NCI-H187 treated with DMSO at 0.1 percent for 48 hours (cell line): Measurements from ENCODE around the gene PCDHGA9.
"Not testable (repeated sequence)": the region's sequence is repeated elsewhere in the genome, so short reads cannot be mapped to it uniquely, and the experiment has no call there.

Experiments used
- DNase-seq: peaks from one replicate; lab custom pipeline; 2025; lab: John Stamatoyannopoulos, UW

The PCDHGA9 gene

DNA sequence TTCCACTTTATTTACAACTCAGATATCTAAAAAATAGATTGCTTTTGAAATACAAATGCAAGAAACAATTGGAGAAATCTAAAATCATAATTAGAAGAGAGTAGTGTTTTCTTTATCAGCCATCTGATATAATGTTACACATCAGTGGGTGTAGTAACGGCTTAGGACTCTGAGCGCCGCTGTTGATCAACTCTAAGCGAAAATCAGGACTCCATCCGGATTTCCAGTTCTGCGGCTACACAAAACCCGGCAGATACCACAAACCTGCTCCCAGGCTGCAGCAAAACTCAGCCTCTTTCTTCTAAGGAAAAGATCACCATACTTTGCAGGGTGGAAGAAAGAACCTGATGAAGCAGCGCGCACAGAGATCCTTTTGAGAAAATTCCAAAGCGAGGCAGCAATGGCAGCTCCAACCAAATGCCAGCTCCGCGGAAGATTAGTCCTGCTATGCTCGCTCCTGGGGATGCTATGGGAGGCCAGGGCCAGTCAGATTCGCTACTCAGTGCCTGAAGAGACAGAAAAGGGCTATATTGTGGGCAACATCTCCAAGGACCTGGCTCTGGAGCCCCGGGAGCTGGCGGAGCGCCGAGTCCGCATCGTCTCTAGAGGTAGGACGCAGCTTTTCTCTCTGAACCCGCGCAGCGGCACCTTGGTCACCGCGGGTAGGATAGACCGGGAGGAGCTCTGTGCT, at the start of gene PCDHGA9:
Gene PCDHGA9 (plus strand): TSS at position 226 of the 691 bp plus-strand sequence. CDS start 175 bp downstream, at position 401.
- no peak for DNase-seq

DNA sequence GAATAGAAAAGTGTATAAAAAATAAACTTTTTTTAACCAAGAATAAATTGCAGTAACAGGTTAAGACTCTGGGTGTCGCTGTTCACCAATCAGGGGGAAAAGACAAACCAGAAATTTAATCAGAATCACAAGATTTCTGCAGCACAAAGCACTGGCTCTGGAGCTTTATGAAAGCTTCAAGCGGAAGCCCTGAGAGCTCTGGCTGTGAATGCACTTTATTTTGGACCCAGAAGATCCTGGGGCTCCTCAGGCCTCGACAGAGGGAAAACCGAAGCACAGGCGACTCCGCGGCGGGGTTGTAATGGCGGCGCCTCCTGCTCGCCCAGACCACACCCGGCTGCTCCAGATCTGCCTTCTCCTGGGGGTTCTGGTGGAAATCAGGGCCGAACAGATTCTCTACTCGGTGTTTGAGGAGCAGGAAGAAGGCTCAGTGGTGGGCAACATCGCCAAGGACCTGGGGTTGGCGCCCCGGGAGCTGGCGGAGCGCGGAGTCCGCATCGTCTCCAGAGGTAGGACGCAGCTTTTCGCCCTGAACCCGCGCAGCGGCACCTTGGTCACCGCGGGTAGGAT, 47.6 kb upstream of the PCDHGA9 start, which contains the start of gene PCDHGA4:
Gene PCDHGA4 (plus strand): TSS at position 122 of the 570 bp plus-strand sequence. CDS start 87 bp downstream, at position 209.
- DNase-seq, result no peak

DNA sequence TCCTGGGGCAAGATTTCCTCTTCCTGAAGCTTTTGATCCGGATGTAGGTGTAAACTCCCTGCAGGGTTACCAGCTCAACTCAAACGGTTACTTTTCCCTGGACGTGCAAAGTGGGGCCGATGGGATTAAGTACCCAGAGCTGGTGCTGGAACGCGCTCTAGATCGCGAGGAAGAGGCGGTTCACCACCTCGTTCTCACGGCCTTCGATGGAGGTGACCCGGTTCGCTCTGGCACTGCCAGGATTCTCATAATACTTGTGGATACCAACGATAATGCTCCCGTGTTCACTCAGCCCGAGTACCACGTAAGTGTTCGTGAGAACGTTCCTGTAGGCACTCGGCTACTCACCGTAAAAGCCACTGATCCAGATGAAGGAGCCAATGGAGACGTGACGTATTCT, 46.9 kb upstream of the PCDHGA9 start:
- DNase-seq, result no peak

DNA sequence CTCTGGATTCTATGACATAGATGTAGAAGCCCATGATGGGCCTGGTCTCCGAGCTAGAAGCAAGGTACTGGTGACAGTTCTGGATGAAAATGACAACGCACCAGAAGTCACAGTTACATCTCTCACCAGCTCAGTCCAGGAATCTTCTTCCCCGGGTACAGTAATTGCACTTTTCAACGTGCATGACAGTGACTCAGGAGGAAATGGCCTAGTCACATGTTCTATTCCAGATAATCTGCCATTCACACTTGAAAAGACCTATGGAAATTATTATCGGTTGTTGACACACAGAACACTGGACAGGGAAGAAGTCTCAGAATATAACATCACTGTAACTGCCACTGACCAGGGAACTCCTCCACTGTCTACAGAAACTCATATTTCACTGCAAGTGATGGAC, 46.4 kb upstream of the PCDHGA9 start:
- DNase-seq, result no peak

DNA sequence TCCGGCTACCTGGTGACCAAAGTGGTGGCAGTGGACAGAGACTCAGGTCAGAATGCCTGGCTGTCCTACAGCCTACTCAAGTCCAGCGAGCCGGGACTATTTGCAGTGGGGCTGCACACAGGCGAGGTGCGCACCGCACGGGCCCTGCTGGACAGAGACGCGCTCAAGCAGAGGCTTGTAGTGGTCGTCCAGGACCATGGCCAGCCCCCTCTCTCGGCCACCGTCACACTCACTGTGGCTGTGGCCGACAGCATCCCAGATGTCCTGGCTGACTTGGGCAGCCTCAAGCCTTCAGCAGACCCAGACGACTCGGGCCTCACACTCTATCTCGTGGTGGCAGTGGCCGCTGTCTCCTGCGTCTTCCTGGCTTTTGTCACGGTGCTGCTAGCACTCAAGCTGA, 45.6 kb upstream of the PCDHGA9 start:
- DNase-seq, result no peak

DNA sequence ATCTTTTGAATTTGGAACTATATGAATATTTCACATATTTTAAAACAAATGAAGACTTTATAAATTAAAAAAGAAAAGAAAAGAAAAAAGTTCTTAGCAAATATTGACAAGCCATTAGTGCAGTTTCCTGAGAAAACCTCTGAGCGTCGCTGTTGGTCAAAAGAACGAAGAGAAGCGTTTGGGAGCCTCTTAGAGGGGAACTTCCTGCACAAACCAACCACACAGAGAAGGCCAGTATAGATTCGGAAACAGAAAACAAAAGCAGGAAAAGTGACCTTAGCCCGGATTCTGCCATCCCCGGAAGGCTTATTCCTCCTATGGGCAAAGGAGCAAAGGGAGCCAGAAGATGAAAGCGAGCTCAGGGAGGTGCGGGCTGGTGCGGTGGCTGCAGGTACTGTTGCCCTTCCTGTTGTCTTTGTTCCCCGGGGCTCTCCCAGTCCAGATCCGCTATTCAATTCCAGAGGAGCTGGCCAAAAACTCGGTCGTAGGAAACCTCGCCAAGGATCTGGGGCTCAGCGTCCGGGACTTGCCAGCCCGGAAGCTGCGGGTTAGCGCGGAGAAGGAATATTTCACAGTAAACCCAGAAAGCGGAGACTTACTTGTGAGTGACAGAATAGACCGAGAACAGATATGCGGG, 42.7 kb upstream of the PCDHGA9 start, which contains the start of gene PCDHGB2:
Gene PCDHGB2 (plus strand): TSS at position 205 of the 637 bp plus-strand sequence. CDS start 142 bp downstream, at position 347.
- no peak for DNase-seq

DNA sequence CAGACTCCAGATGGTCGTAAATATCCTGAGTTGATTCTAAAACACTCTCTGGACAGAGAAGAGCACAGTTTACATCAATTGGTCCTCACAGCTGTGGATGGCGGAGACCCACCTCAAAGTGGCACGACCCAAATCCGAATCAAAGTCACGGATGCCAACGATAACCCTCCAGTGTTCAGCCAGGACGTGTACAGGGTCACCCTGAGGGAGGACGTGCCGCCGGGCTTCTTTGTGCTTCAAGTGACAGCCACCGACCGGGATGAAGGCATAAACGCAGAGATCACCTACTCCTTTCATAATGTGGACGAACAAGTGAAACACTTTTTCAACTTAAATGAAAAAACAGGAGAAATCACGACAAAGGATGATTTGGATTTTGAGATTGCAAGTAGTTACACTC, 41.9 kb upstream of the PCDHGA9 start:
- no peak for DNase-seq

DNA sequence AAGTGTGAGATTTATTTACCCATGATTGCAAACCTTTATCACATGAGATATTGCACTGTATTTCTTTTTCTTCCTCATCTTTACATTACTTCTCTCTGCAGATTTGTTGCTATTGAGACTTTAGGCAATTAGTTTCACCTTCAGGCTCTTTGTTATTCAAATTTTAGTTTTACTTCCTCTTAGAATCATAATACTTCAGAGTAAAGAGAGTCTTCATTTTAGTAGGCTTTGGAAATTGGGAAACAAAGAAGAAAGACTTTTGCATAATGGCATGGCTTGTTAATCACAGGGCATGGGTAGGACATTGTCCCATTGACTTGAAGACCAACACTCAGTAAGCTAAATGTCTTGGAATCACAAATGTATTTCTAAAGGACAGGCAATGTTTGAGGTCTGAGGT, 39.9 kb upstream of the PCDHGA9 start:
- DNase-seq, result no peak

DNA sequence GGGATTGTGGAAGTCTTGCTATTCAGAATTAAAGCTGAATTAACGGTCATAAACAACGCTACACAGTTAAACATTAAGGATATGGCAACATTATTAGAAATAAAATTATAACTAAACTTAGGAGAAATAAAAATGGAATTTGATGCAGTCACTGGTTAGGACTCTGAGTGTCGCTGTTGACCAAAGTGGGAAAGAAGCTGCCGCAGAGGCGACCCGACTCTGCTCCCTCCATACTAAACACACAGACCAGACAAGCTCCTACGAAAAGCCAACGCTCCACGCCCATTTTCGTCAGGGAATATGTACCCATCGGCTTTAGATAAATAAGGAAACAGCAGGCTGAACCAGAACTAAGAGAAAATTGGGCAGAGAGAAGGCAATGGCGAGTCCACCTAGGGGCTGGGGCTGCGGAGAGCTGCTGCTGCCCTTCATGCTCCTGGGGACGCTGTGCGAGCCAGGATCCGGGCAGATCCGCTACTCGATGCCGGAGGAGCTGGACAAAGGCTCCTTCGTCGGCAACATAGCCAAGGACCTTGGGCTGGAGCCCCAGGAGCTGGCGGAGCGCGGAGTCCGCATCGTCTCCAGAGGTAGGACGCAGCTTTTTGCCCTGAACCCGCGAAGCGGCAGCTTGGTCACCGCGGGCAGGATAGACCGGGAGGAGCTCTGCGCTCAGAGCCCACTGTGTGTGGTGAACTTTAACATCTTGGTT, 38.5 kb upstream of the PCDHGA9 start, which contains the start of gene PCDHGA5:
Gene PCDHGA5 (plus strand): TSS at position 211 of the 709 bp plus-strand sequence. CDS start 169 bp downstream, at position 380.
- no peak for DNase-seq

DNA sequence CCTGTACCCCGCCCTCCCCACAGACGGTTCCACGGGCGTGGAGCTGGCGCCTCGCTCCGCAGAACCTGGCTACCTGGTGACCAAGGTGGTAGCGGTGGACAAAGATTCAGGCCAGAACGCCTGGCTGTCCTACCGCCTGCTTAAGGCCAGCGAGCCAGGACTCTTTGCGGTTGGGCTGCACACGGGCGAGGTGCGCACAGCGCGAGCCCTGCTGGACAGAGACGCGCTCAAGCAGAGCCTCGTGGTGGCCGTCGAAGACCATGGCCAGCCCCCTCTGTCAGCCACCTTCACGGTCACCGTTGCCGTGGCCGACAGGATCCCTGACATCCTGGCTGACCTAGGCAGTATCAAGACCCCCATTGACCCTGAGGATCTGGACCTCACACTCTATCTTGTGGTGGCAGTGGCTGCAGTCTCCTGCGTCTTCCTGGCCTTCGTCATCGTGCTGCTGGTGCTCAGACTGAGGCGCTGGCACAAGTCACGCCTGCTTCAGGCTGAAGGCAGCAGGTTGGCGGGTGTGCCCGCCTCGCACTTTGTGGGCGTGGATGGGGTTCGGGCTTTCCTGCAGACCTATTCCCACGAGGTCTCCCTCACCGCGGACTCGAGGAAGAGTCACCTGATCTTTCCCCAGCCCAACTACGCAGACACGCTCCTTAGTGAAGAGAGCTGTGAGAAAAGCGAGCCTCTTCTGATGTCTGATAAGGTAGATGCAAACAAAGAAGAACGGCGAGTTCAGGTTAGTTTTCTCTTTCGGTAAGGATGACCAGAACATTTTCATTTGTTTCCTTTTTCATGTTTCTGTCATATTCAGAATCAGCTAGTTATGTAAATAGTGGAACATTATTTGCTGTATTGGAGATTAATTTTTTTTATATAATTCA, 36.3 kb upstream of the PCDHGA9 start:
- no peak for DNase-seq

DNA sequence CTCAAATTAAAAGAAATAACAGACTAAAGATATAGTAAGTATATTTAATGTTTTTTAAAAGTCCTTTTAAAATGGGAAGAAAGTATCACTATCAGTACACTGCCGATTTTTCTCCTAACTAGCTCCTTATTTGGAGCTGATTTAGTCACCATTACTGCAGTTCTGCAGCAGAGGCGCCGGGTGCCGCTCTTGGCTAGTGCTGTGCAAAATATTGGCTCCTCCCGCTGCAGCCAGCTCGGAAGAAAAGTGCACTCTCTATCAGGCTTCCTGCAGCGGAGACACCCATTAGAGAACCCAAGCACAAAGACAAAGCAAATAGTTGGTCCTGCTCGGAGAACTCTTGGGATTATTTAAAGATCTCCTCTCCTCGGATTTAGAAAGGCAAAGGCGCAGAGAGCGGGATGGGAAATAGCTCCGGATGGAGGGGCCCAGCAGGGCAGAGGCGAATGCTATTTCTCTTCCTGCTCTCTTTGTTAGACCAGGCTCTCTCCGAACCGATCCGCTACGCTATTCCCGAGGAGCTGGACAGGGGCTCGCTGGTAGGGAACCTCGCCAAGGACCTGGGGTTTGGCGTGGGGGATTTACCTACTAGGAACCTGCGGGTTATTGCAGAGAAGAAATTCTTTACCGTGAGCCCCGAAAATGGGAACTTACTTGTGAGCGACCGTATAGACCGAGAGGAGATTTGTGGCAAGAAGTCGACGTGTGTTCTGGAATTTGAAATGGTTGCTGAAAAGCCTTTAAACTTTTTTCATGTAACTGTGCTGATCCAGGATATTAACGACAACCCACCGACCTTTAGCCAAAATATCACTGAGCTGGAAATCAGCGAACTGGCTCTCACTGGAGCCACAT, 32.4 kb upstream of the PCDHGA9 start, which contains the start of gene PCDHGB3:
Gene PCDHGB3 (plus strand): TSS at position 249 of the 855 bp plus-strand sequence. CDS start 153 bp downstream, at position 402.
- no peak for DNase-seq

DNA sequence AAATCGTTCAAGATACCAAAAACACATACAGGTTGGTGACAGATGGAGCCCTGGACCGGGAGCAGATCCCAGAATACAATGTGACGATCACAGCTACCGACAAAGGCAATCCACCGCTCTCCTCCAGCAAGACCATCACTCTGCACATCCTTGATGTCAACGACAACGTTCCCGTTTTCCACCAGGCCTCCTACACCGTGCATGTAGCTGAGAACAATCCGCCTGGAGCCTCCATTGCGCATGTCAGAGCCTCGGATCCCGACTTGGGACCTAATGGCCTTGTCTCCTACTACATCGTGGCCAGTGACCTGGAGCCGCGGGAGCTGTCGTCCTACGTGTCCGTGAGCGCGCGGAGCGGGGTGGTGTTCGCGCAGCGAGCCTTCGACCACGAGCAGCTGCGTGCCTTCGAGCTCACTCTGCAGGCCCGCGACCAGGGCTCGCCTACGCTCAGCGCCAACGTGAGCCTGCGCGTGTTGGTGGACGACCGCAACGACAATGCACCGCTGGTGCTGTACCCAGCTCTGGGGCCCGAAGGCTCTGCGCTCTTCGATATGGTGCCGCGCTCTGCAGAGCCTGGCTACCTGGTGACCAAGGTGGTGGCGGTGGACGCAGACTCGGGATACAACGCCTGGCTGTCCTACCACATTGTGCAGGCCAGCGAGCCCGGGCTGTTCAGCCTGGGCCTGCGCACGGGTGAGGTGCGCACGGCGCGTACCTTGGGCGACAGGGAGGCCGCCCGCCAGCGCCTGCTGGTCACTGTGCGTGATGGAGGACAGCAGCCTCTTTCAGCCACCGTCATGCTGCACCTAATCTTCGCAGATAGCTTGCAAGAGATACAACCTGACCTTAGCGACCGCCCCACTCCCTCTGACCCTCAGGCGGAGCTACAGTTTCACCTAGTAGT, 30.8 kb upstream of the PCDHGA9 start:
- no peak for DNase-seq

DNA sequence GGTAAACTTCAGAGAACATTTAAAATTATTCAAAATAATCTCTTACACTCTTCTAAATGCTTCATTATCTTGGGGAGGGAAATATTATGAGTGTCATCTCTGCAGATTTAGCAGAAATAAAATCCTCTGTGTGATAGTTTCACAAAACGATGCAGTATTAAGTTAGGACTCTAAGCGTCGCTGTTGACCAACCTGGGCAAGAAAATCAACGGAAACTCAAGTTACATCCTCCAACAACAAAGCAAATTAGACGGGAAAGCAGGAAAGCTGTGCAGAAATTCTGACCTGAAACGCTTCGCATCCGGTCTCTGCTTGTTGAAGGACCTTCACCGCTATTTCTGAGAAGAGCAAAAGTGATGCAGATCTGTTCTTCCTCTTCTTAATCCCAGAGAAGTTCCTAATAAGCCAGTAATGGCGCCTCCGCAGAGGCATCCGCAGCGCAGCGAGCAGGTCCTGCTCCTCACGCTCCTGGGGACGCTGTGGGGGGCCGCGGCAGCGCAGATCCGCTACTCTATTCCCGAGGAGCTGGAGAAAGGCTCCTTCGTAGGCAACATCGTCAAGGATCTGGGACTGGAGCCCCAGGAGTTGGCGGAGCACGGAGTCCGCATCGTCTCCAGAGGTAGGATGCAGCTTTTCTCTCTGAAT, 28.8 kb upstream of the PCDHGA9 start, which contains the start of gene PCDHGA6:
Gene PCDHGA6 (plus strand): TSS at position 219 of the 645 bp plus-strand sequence. CDS start 193 bp downstream, at position 412.
- DNase-seq, result no peak

DNA sequence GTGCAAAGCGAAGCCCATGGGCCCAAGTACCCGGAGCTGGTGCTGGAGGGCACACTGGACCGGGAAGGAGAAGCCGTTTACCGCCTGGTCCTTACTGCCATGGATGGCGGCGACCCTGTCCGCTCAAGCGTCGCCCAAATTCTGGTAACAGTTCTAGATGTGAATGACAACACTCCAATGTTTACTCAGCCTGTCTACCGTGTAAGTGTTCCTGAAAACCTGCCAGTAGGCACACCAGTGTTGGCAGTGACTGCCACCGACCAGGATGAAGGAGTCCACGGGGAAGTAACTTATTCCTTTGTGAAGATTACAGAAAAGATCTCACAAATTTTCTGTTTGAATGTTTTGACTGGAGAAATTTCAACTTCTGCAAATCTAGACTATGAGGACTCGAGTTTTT, 28.0 kb upstream of the PCDHGA9 start:
- no peak for DNase-seq

DNA sequence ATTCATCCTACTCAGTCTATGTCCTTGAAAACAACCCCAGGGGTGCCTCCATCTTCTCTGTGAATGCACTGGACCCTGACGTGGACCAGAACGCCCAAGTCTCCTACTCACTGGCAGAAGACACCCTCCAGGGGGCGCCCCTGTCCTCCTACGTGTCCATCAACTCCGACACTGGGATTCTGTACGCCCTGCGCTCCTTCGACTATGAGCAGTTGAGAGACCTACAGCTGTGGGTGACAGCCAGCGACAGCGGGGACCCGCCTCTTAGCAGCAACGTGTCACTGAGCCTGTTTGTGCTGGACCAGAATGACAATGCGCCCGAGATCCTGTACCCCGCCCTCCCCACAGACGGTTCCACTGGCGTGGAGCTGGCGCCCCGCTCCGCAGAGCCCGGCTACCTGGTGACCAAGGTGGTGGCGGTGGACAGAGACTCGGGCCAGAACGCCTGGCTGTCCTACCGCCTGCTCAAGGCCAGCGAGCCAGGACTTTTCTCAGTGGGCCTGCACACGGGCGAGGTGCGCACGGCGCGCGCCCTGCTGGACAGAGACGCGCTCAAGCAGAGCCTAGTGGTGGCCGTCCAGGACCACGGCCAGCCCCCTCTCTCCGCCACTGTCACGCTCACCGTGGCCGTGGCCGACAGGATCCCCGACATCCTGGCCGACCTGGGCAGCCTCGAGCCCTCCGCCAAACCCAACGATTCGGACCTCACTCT, 27.0 kb upstream of the PCDHGA9 start:
- DNase-seq, result not testable (repeated sequence)

DNA sequence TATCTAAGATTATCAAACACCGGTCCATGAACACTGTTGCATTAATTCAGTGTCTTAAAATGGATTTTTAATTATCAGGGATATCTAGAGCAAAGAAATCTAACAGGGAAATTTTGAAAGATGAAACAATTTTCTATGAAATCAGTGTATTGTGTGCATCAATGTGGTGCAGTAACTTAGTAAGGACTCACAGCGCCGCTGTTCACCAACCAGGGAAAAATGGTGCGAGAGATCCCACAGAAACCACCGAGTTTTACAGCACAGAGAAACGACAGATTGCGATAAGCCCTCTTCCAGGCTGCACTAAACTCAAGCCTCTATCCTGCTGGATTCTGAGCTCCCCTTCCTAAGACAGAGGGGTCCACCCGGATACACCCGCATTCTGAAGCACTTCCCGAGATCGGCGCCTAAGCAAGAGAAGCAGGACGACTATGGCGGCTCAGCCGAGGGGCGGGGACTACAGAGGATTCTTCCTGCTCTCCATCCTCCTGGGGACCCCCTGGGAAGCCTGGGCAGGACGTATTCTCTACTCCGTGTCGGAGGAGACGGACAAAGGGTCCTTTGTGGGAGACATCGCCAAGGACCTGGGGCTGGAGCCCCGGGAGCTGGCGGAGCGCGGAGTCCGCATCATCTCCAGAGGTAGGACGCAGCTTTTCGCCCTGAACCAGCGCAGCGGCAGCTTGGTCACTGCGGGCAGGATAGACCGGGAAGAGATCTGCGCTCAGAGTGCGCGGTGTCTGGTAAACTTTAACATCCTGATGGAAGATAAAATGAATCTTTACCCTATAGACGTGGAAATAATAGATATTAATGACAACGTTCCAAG, 19.9 kb upstream of the PCDHGA9 start, which contains the start of gene PCDHGA7:
Gene PCDHGA7 (plus strand): TSS at position 274 of the 826 bp plus-strand sequence. CDS start 158 bp downstream, at position 432.
- no peak for DNase-seq

DNA sequence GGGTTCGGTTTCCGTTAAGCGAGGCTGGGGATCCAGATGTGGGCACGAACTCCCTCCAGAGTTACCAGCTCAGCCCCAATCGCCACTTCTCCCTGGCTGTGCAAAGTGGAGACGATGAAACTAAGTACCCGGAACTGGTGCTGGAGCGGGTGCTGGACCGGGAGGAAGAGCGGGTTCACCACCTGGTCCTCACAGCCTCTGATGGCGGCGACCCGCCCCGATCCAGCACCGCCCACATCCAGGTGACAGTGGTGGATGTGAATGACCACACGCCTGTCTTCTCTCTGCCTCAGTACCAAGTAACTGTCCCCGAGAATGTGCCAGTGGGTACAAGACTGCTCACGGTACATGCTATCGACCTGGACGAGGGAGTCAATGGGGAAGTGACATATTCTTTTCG, 19.2 kb upstream of the PCDHGA9 start:
- no peak for DNase-seq
